Natural killer cell treated with Interleukin-12 subunit alpha and Interleukin-12 subunit beta and Interleukin-15 and Interleukin-18, amount 100 ng/mL, for 72 hours (primary cell): Measurements from ENCODE around the gene SHISAL2B. TPM values are rescaled to one million over a fixed set of nuclear protein-coding genes. Genes with fewer than 3 reads are reported as not detected.
"Not testable (repeated sequence)": the region's sequence is repeated elsewhere in the genome, so short reads cannot be mapped to it uniquely, and the experiment has no call there.

Experiments used
- ATAC-seq, 2 donors: fragments of 150-1000 bp; cut with Tn5 transposase in 1 of 2; sonication (Bioruptor Pico), chemical (Tn5 transposase) in 1 of 2; 2 replicates each; pipeline ENCODE4 v1.10.0; 2021
- DNase-seq: peaks from one replicate; pipeline ENCODE4 v3.0.0; 2022; ENCODE audit warnings: low spot score
- H3K27ac Mint-ChIP-seq, 2 donors: 1 replicate in 1 of 2; 2 replicates in 1 of 2; pipeline ENCODE4 v1.8.0; 2022; ENCODE audit warnings: mixed read lengths in 2 of 2, mild to moderate bottlenecking in 1 of 2, moderate library complexity in 1 of 2
- H3K27me3 Mint-ChIP-seq, 2 donors: 1 replicate in 1 of 2; 2 replicates in 1 of 2; pipeline ENCODE4 v1.8.0; 2022; ENCODE audit warnings: mixed read lengths in 2 of 2
- H3K36me3 Mint-ChIP-seq: one replicate; pipeline ENCODE4 v1.8.0; 2022; ENCODE audit warnings: mixed read lengths
- H3K4me1 Mint-ChIP-seq, 2 donors: 1 replicate in 1 of 2; 2 replicates in 1 of 2; pipeline ENCODE4 v1.8.0; 2022; ENCODE audit warnings: low read depth in 2 of 2, mixed read lengths in 2 of 2, mild to moderate bottlenecking in 1 of 2
- H3K4me3 Mint-ChIP-seq: one replicate; pipeline ENCODE4 v1.8.0; 2022; ENCODE audit warnings: mixed read lengths
- H3K9me3 Mint-ChIP-seq: 2 replicates; pipeline ENCODE4 v1.8.0; 2022; ENCODE audit warnings: mixed read lengths
- total RNA-seq, 2 donors: library from RNA; stranded (reverse); gene quantifications; one replicate each; pipeline ENCODE4 v1.2.3, GENCODE V29; 2022

SHISAL2B gene
- total RNA-seq, 2 donors from 2014 or later = not detected

- no peak for DNase-seq
- H3K27me3 Mint-ChIP-seq = peaks cover 18 to 49% of the 10 kb centered on the region in 2 donors
- H3K4me3 Mint-ChIP-seq = no peak overlapping the region
- H3K4me1 Mint-ChIP-seq = no peaks in the 10 kb centered on the region
- no peak for ATAC-seq
- H3K9me3 Mint-ChIP-seq = peaks cover 6% of the 10 kb centered on the region
- H3K36me3 Mint-ChIP-seq = no peaks in the 10 kb centered on the region
- H3K27ac Mint-ChIP-seq = no peak overlapping the region
These were observed 11.9 kb upstream of the SHISAL2B start for GRCh38 chr5:64678374-64678773.

GRCh38 chr5:64680289-64680688 is 10.0 kb upstream of the SHISAL2B start:
- Mint-ChIP-seq H3K27me3 (peaks cover 14 to 48% of the 10 kb centered on the region in 2 donors), H3K27ac (no peak overlapping the region), H3K4me1 (no peaks in the 10 kb centered on the region), H3K9me3 (no peaks in the 10 kb centered on the region), H3K36me3 (no peaks in the 10 kb centered on the region), H3K4me3 (no peak overlapping the region)
- ATAC-seq = no peak
- no peak for DNase-seq

- ATAC-seq = no peak
- Mint-ChIP-seq H3K9me3 (no peaks in the 10 kb centered on the region), H3K4me3 (no peak overlapping the region), H3K4me1 (no peaks in the 10 kb centered on the region), H3K27me3 (peaks cover 13 to 47% of the 10 kb centered on the region in 2 donors), H3K36me3 (no peaks in the 10 kb centered on the region), H3K27ac (no peak overlapping the region)
- no peak for DNase-seq
These were observed 7.7 kb upstream of the SHISAL2B start for GRCh38 chr5:64682608-64683007.

GRCh38 chr5:64685866-64686265 is 4.4 kb upstream of the SHISAL2B start:
- ATAC-seq (no peak), DNase-seq (no peak)
- peaks cover 24 to 37% of the 10 kb centered on the region in 2 donors for H3K27me3 Mint-ChIP-seq
- H3K9me3 Mint-ChIP-seq = no peaks in the 10 kb centered on the region
- H3K27ac Mint-ChIP-seq = no peak overlapping the region
- H3K4me1 Mint-ChIP-seq = peaks cover 0 to 3% of the 10 kb centered on the region in 2 donors
- no peaks in the 10 kb centered on the region for H3K36me3 Mint-ChIP-seq
- H3K4me3 Mint-ChIP-seq = no peak overlapping the region

GRCh38 chr5:64688391-64688790 is 1.9 kb upstream of the SHISAL2B start:
- no peak for ATAC-seq
- no peak for DNase-seq
- peaks cover 0 to 3% of the 10 kb centered on the region in 2 donors for H3K4me1 Mint-ChIP-seq
- H3K9me3 Mint-ChIP-seq = no peaks in the 10 kb centered on the region
- H3K27me3 Mint-ChIP-seq = peaks cover 30 to 52% of the 10 kb centered on the region in 2 donors
- H3K27ac Mint-ChIP-seq = no peak overlapping the region
- H3K36me3 Mint-ChIP-seq = no peaks in the 10 kb centered on the region
- H3K4me3 Mint-ChIP-seq = no peak overlapping the region

GRCh38 chr5:64688965-64689364 is 1.3 kb upstream of the SHISAL2B start:
- no peaks in the 10 kb centered on the region for H3K9me3 Mint-ChIP-seq
- no peaks in the 10 kb centered on the region for H3K36me3 Mint-ChIP-seq
- DNase-seq = no peak
- peaks cover 35 to 56% of the 10 kb centered on the region in 2 donors for H3K27me3 Mint-ChIP-seq
- no peak overlapping the region for H3K4me3 Mint-ChIP-seq
- H3K27ac Mint-ChIP-seq = no peak overlapping the region
- peaks cover 0 to 3% of the 10 kb centered on the region in 2 donors for H3K4me1 Mint-ChIP-seq
- no peak for ATAC-seq

- DNase-seq = no peak
- ATAC-seq = no peak
- no peaks in the 10 kb centered on the region for H3K9me3 Mint-ChIP-seq
- peaks cover 33 to 56% of the 10 kb centered on the region in 2 donors for H3K27me3 Mint-ChIP-seq
- no peak overlapping the region for H3K27ac Mint-ChIP-seq
- no peaks in the 10 kb centered on the region for H3K36me3 Mint-ChIP-seq
- H3K4me1 Mint-ChIP-seq = peaks cover 0 to 3% of the 10 kb centered on the region in 2 donors
- H3K4me3 Mint-ChIP-seq = no peak overlapping the region
These were observed 243 bp upstream of the SHISAL2B start for GRCh38 chr5:64690104-64690416.

GRCh38 chr5:64691291-64691690 is 988 bp downstream of the SHISAL2B start:
- no peaks in the 10 kb centered on the region for H3K36me3 Mint-ChIP-seq
- no peak for DNase-seq
- peaks cover 0 to 3% of the 10 kb centered on the region in 2 donors for H3K4me1 Mint-ChIP-seq
- ATAC-seq = no peak
- peaks cover 31 to 56% of the 10 kb centered on the region in 2 donors for H3K27me3 Mint-ChIP-seq
- H3K9me3 Mint-ChIP-seq = no peaks in the 10 kb centered on the region
- no peak overlapping the region for H3K4me3 Mint-ChIP-seq
- H3K27ac Mint-ChIP-seq = no peak overlapping the region

- DNase-seq = no peak
- Mint-ChIP-seq H3K36me3 (peaks cover 11% of the 10 kb centered on the region), H3K4me3 (no peak overlapping the region), H3K27me3 (peaks cover 27 to 56% of the 10 kb centered on the region in 2 donors), H3K27ac (no peak overlapping the region), H3K9me3 (peaks cover 9% of the 10 kb centered on the region), H3K4me1 (peaks cover 0 to 3% of the 10 kb centered on the region in 2 donors)
- no peak for ATAC-seq
These were observed 3.3 kb downstream of the SHISAL2B start for GRCh38 chr5:64693636-64694035.

GRCh38 chr5:64696414-64696813 is 6.1 kb downstream of the SHISAL2B start:
- H3K4me3 Mint-ChIP-seq, H3K4me1 Mint-ChIP-seq: not testable (repeated sequence)

GRCh38 chr5:64700765-64701164 is 10.5 kb downstream of the SHISAL2B start:
- no peak for ATAC-seq
- Mint-ChIP-seq H3K9me3 (peaks cover 9% of the 10 kb centered on the region), H3K4me1 (peaks cover 0 to 3% of the 10 kb centered on the region in 2 donors), H3K4me3 (no peak overlapping the region), H3K27me3 (peaks cover 10 to 34% of the 10 kb centered on the region in 2 donors), H3K27ac (no peak overlapping the region), H3K36me3 (peaks cover 11% of the 10 kb centered on the region)
- no peak for DNase-seq

More at GRCh38 chr5:64696414-64696813, 6.1 kb downstream of the SHISAL2B start:
- not testable (repeated sequence) for H3K27ac Mint-ChIP-seq, DNase-seq, ATAC-seq, H3K9me3 Mint-ChIP-seq
- Mint-ChIP-seq H3K36me3 (peaks cover 11% of the 10 kb centered on the region), H3K27me3 (peaks cover 12 to 36% of the 10 kb centered on the region in 2 donors)

GRCh38 chr5:64706074-64706473 is 15.8 kb downstream of the SHISAL2B start:
- H3K4me3 Mint-ChIP-seq, DNase-seq, H3K27ac Mint-ChIP-seq, H3K36me3 Mint-ChIP-seq, H3K4me1 Mint-ChIP-seq, ATAC-seq, H3K9me3 Mint-ChIP-seq: not testable (repeated sequence)
- peaks cover 10 to 31% of the 10 kb centered on the region in 2 donors for H3K27me3 Mint-ChIP-seq

GRCh38 chr5:64707191-64707590 is 16.9 kb downstream of the SHISAL2B start:
- no peak for ATAC-seq
- H3K4me3 Mint-ChIP-seq = no peak overlapping the region

GRCh38 chr5:64714495-64714894 is 24.2 kb downstream of the SHISAL2B start:
- not testable (repeated sequence) for H3K4me3 Mint-ChIP-seq, H3K9me3 Mint-ChIP-seq, ATAC-seq, DNase-seq, H3K4me1 Mint-ChIP-seq, H3K36me3 Mint-ChIP-seq, H3K27me3 Mint-ChIP-seq, H3K27ac Mint-ChIP-seq

More at GRCh38 chr5:64707191-64707590, 16.9 kb downstream of the SHISAL2B start:
- Mint-ChIP-seq H3K4me1 (no peaks in the 10 kb centered on the region), H3K27me3 (peaks cover 10 to 31% of the 10 kb centered on the region in 2 donors), H3K27ac (no peak overlapping the region), H3K36me3 (no peaks in the 10 kb centered on the region), H3K9me3 (no peaks in the 10 kb centered on the region)
- no peak for DNase-seq

GRCh38 chr5:64722588-64722987 is 32.3 kb downstream of the SHISAL2B start:
- peaks cover 13% of the 10 kb centered on the region for H3K36me3 Mint-ChIP-seq
- no peaks in the 10 kb centered on the region for H3K9me3 Mint-ChIP-seq

More at GRCh38 chr5:64722588-64722987, 32.3 kb downstream of the SHISAL2B start:
- DNase-seq (no peak), ATAC-seq (no peak)
- peaks cover 0 to 6% of the 10 kb centered on the region in 2 donors for H3K4me1 Mint-ChIP-seq
- no peaks in the 10 kb centered on the region for H3K27me3 Mint-ChIP-seq
- H3K4me3 Mint-ChIP-seq = no peak overlapping the region
- H3K27ac Mint-ChIP-seq = no peak overlapping the region
